GM13977 (cell line): Measurements from ENCODE around the gene SSTR5.

Source experiments
- DNase-seq: peaks from one replicate; pipeline ENCODE4 v3.0.0; 2012; ENCODE audit warnings: low spot score
- in situ Hi-C: fragments of 300-500 bp; cut with MboI; formaldehyde crosslinking; loops from one replicate; pipeline ENCODE4 v1.12.0; 2022; ENCODE audit warnings: low sequenced_read_pairs, low pct_unique_long_range_greater_than_20kb, mixed read lengths, inconsistent platforms; ENCODE audit not compliant: unreplicated experiment
- TF ChIP-seq, protein P1 (sequence below): IDR thresholded peaks from 2 replicates; pipeline ENCODE4 v1.5.1; 2012; ENCODE audit warnings: mild to moderate bottlenecking, control low read depth; ENCODE audit not compliant: insufficient read depth; ENCODE audit errors: extremely low read depth, missing control alignments

The SSTR5 gene

DNA sequence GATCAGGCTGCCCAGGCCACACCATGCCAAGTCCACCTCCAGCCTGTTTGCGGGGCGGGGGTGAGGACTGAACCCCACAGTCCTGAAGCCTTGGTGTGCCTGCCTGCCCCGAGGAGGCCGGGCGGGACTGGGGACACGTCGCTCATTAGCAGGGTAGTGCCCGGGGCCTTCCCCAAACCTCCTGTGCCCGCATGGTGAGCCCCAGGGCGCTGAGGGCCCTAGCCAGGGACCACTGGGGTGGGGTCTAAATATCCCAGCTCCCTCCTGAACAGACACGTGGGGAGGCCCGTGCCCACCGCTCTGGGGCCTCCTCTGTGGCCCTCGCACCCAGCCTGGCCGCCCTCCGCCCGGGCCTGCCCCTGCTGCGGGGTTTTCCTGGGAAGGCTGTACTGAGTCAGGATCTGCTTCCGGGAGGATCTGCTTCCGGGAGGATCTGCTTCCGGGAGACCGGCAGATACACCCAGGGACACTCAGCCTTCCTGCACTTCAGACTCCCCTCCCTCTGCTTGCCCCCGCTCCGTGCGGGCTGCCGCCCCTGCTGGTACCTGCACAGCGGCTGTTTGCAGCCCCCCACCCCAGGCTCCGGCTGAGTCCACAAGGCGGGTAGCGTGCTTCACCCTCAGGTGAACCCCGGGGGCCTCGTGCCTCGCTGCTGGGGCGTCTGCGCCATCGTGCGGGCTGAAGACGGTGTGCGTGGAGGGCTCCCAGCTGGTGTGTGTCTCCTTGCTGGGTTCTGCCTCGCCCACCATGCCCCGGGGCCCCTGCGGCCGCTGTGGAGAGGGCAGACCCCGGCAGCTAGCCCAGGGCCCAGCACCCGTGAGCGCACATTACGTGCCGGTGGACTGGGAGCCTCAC lies 56.8 kb downstream of the SSTR5 start:
- in situ Hi-C loops: no loop called here
- TF ChIP-seq, protein P1, sequence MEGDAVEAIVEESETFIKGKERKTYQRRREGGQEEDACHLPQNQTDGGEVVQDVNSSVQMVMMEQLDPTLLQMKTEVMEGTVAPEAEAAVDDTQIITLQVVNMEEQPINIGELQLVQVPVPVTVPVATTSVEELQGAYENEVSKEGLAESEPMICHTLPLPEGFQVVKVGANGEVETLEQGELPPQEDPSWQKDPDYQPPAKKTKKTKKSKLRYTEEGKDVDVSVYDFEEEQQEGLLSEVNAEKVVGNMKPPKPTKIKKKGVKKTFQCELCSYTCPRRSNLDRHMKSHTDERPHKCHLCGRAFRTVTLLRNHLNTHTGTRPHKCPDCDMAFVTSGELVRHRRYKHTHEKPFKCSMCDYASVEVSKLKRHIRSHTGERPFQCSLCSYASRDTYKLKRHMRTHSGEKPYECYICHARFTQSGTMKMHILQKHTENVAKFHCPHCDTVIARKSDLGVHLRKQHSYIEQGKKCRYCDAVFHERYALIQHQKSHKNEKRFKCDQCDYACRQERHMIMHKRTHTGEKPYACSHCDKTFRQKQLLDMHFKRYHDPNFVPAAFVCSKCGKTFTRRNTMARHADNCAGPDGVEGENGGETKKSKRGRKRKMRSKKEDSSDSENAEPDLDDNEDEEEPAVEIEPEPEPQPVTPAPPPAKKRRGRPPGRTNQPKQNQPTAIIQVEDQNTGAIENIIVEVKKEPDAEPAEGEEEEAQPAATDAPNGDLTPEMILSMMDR: no peak
- no peak for DNase-seq

DNA sequence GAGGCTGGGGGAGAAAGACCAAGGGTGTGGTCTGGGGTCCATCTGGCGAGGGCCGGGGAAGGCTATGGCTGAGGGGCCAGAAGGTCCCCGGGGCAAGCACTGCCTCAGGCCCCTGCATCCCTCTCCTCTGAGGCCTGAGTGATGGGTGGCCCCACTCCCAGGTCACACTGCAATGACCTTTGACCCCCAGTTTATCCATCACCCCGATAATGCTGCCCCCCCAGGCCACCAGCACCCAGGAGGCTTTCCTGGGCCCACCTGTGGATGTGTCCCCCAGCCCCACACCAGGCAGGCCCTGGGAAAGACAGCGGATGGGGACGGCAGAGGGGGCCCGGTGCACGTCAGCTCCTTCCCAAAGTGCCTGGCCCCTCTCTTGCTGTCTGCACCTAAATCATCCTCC lies 57.8 kb downstream of the SSTR5 start:
- TF ChIP-seq, protein P1: no peak
- DNase-seq: no peak
- in situ Hi-C loops: no loop called here
